ENCODE data around the gene SCT.

DNA sequence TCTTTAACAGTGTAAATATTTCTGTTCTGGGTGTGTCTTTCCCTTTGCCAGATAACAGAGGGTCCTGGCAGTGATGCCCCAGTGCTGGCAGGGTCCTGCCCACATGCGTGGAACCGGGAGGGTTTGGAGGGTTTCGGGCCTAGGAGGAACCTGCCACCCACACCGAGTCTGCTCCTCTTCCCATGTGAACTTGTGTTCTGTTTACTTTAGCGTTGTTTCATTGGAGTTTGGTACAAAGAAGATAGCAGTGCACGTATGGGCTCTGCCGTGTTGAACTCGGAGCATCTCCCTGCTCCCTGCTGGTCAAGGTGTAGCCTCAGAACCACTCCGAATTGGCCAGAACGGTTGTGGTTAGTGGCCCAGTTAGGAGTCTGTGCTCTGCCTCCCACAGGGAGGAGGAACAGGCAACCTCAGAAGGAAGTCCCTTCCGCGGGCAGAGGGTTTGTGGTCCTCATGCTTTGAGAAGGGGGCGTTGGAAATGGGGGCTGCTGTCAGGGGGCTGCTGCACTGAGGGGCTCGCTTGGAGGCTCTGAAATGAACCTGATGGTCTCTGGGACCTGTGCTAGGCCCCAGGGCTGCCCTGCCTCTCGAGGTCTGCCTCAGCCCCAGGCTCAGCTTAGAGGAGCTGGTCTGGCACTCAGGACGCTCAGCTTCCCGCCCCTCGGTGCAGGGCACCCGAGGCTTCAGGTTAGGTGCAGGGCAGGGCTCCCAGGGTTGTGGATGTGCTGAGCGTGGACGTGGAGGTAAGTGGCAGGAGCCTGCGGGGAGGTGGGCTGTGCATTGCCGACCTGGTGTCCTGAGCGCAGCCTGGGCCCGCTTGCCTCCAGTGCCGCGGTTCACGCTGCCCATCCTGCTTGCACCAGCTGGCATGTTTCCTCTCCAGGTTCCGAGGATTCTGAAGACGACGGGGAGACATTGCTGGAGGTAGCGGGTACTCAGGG lies 40.3 kb downstream of the SCT start:
- TF ChIP-seq, protein P1, sequence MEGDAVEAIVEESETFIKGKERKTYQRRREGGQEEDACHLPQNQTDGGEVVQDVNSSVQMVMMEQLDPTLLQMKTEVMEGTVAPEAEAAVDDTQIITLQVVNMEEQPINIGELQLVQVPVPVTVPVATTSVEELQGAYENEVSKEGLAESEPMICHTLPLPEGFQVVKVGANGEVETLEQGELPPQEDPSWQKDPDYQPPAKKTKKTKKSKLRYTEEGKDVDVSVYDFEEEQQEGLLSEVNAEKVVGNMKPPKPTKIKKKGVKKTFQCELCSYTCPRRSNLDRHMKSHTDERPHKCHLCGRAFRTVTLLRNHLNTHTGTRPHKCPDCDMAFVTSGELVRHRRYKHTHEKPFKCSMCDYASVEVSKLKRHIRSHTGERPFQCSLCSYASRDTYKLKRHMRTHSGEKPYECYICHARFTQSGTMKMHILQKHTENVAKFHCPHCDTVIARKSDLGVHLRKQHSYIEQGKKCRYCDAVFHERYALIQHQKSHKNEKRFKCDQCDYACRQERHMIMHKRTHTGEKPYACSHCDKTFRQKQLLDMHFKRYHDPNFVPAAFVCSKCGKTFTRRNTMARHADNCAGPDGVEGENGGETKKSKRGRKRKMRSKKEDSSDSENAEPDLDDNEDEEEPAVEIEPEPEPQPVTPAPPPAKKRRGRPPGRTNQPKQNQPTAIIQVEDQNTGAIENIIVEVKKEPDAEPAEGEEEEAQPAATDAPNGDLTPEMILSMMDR (conservative IDR thresholded peaks at IDR 0.05; ENCODE audit: low read depth, low read length) = no peak
- TF ChIP-seq POLR2A (IDR thresholded peaks at IDR 0.05; ENCODE audit: low read depth, low read length) = no peak

Measured in IMR-90 (cell line).